Measurements from ENCODE around the gene PGBD5. TPM values are rescaled to one million over a fixed set of nuclear protein-coding genes. Genes with fewer than 3 reads are reported as not detected.

The PGBD5 gene
- total and polyA plus RNA-seq, 4 donors: 0.31 to 0.99 (median 0.57) TPM

- Histone ChIP-seq H3K4me1 (ENCODE audit: control insufficient read depth in 1 of 2, insufficient read depth in 2 of 2, low read length in 2 of 2) (no peaks in the 10 kb centered on the region), H3K4me3 (ENCODE audit: low read length in 2 of 2) (no peak overlapping the region), H3K36me3 (ENCODE audit: control insufficient read depth in 1 of 2, insufficient read depth in 2 of 2, low read length in 1 of 2) (no peaks in the 10 kb centered on the region), H3K27ac (ENCODE audit: low read depth in 1 of 2, low read length in 2 of 2) (no peak overlapping the region), H3K9me3 (ENCODE audit: control insufficient read depth, low read length) (no peaks in the 10 kb centered on the region), H3K27me3 (ENCODE audit: control insufficient read depth in 1 of 2, insufficient read depth in 2 of 2, low read length in 1 of 2) (no peaks in the 10 kb centered on the region)
- intact Hi-C loops (cut with DNase I): no loop called here
- DNase-seq (no peak), ATAC-seq (ENCODE audit: low FRiP score) (no peak)
- WGBS, 2 donors: 89 to 91% methylated on average over 10 of the region's 10 CpGs
Observed at GRCh38 chr1:230355594-230355993, 70.5 kb downstream of the PGBD5 start.

- Histone ChIP-seq H3K4me3 (ENCODE audit: low read length in 2 of 2) (no peak overlapping the region), H3K36me3 (ENCODE audit: control insufficient read depth in 1 of 2, insufficient read depth in 2 of 2, low read length in 1 of 2) (no peaks in the 10 kb centered on the region), H3K27ac (ENCODE audit: low read depth in 1 of 2, low read length in 2 of 2) (no peak overlapping the region), H3K27me3 (ENCODE audit: control insufficient read depth in 1 of 2, insufficient read depth in 2 of 2, low read length in 1 of 2) (no peaks in the 10 kb centered on the region), H3K9me3 (ENCODE audit: control insufficient read depth, low read length) (no peaks in the 10 kb centered on the region), H3K4me1 (ENCODE audit: control insufficient read depth in 1 of 2, insufficient read depth in 2 of 2, low read length in 2 of 2) (no peaks in the 10 kb centered on the region)
- no peak for DNase-seq
- 90 to 93% methylated on average over 4 of the region's 4 CpGs for WGBS, 2 donors
- intact Hi-C loops (cut with DNase I): no loop called here
- ATAC-seq (ENCODE audit: low FRiP score): no peak
Observed at GRCh38 chr1:230355128-230355527, 71.0 kb downstream of the PGBD5 start.

- H3K27me3 ChIP-seq (ENCODE audit: control insufficient read depth in 1 of 2, insufficient read depth in 2 of 2, low read length in 1 of 2): no peaks in the 10 kb centered on the region
- DNase-seq (no peak), ATAC-seq (ENCODE audit: low FRiP score) (no peak)
- peaks cover 0 to under 1% of the 10 kb centered on the region in 2 donors for H3K4me1 ChIP-seq (ENCODE audit: control insufficient read depth in 1 of 2, insufficient read depth in 2 of 2, low read length in 2 of 2)
- H3K4me3 ChIP-seq (ENCODE audit: low read length in 2 of 2): no peak overlapping the region
- H3K9me3 ChIP-seq (ENCODE audit: control insufficient read depth, low read length): no peaks in the 10 kb centered on the region
- intact Hi-C loops (cut with DNase I): no loop called here
- WGBS, 2 donors: 94 to 95% methylated on average over 4 of the region's 4 CpGs
- no peaks in the 10 kb centered on the region for H3K36me3 ChIP-seq (ENCODE audit: control insufficient read depth in 1 of 2, insufficient read depth in 2 of 2, low read length in 1 of 2)
- no peak overlapping the region for H3K27ac ChIP-seq (ENCODE audit: low read depth in 1 of 2, low read length in 2 of 2)
Observed at GRCh38 chr1:230354005-230354404, 72.1 kb downstream of the PGBD5 start.

GRCh38 chr1:230352537-230352936 is 73.6 kb downstream of the PGBD5 start:
- ATAC-seq (ENCODE audit: low FRiP score) (no peak), DNase-seq (no peak)
- intact Hi-C loops (cut with DNase I): no loop called here
- WGBS, 2 donors: 91 to 94% methylated on average over 6 of the region's 6 CpGs
- Histone ChIP-seq H3K4me1 (ENCODE audit: control insufficient read depth in 1 of 2, insufficient read depth in 2 of 2, low read length in 2 of 2) (peaks cover 0 to 2% of the 10 kb centered on the region in 2 donors), H3K4me3 (ENCODE audit: low read length in 2 of 2) (no peak overlapping the region), H3K36me3 (ENCODE audit: control insufficient read depth in 1 of 2, insufficient read depth in 2 of 2, low read length in 1 of 2) (no peaks in the 10 kb centered on the region), H3K9me3 (ENCODE audit: control insufficient read depth, low read length) (no peaks in the 10 kb centered on the region), H3K27me3 (ENCODE audit: control insufficient read depth in 1 of 2, insufficient read depth in 2 of 2, low read length in 1 of 2) (no peaks in the 10 kb centered on the region), H3K27ac (ENCODE audit: low read depth in 1 of 2, low read length in 2 of 2) (no peak overlapping the region)

GRCh38 chr1:230351983-230352382 is 74.1 kb downstream of the PGBD5 start:
- Histone ChIP-seq H3K27ac (ENCODE audit: low read depth in 1 of 2, low read length in 2 of 2) (no peak overlapping the region), H3K36me3 (ENCODE audit: control insufficient read depth in 1 of 2, insufficient read depth in 2 of 2, low read length in 1 of 2) (no peaks in the 10 kb centered on the region), H3K27me3 (ENCODE audit: control insufficient read depth in 1 of 2, insufficient read depth in 2 of 2, low read length in 1 of 2) (no peaks in the 10 kb centered on the region), H3K9me3 (ENCODE audit: control insufficient read depth, low read length) (no peaks in the 10 kb centered on the region), H3K4me3 (ENCODE audit: low read length in 2 of 2) (no peak overlapping the region), H3K4me1 (ENCODE audit: control insufficient read depth in 1 of 2, insufficient read depth in 2 of 2, low read length in 2 of 2) (peaks cover 0 to 2% of the 10 kb centered on the region in 2 donors)
- intact Hi-C loops (cut with DNase I): no loop called here
- 96% methylated on average over 6 of the region's 6 CpGs for WGBS, 2 donors
- no peak for ATAC-seq (ENCODE audit: low FRiP score)
- DNase-seq: no peak

GRCh38 chr1:230351514-230351913 is 74.6 kb downstream of the PGBD5 start:
- H3K27me3 ChIP-seq (ENCODE audit: control insufficient read depth in 1 of 2, insufficient read depth in 2 of 2, low read length in 1 of 2): no peaks in the 10 kb centered on the region
- DNase-seq (no peak), ATAC-seq (ENCODE audit: low FRiP score) (no peak)
- H3K4me1 ChIP-seq (ENCODE audit: control insufficient read depth in 1 of 2, insufficient read depth in 2 of 2, low read length in 2 of 2): peaks cover 0 to 2% of the 10 kb centered on the region in 2 donors
- no peaks in the 10 kb centered on the region for H3K36me3 ChIP-seq (ENCODE audit: control insufficient read depth in 1 of 2, insufficient read depth in 2 of 2, low read length in 1 of 2)
- H3K27ac ChIP-seq (ENCODE audit: low read depth in 1 of 2, low read length in 2 of 2): no peak overlapping the region
- no peaks in the 10 kb centered on the region for H3K9me3 ChIP-seq (ENCODE audit: control insufficient read depth, low read length)
- no peak overlapping the region for H3K4me3 ChIP-seq (ENCODE audit: low read length in 2 of 2)
- intact Hi-C loops (cut with DNase I): no loop called here
- WGBS, 2 donors: 59 to 71% methylated on average over 2 of the region's 2 CpGs

GRCh38 chr1:230350208-230350921 is 75.8 kb downstream of the PGBD5 start:
- DNase-seq (peak in 1 of 2 donors; percentile 79), ATAC-seq (ENCODE audit: low FRiP score) (peak; percentile 31)
- Histone ChIP-seq H3K27ac (ENCODE audit: low read depth in 1 of 2, low read length in 2 of 2) (no peak overlapping the region), H3K9me3 (ENCODE audit: control insufficient read depth, low read length) (no peaks in the 10 kb centered on the region), H3K27me3 (ENCODE audit: control insufficient read depth in 1 of 2, insufficient read depth in 2 of 2, low read length in 1 of 2) (no peaks in the 10 kb centered on the region), H3K4me3 (ENCODE audit: low read length in 2 of 2) (no peak overlapping the region), H3K36me3 (ENCODE audit: control insufficient read depth in 1 of 2, insufficient read depth in 2 of 2, low read length in 1 of 2) (no peaks in the 10 kb centered on the region), H3K4me1 (ENCODE audit: control insufficient read depth in 1 of 2, insufficient read depth in 2 of 2, low read length in 2 of 2) (peaks cover 0 to 2% of the 10 kb centered on the region in 2 donors)
- 52 to 53% methylated on average over 13 of the region's 13 CpGs for WGBS, 2 donors
- intact Hi-C loops (cut with DNase I): no loop called here

- intact Hi-C loops (cut with DNase I): no loop called here
- Histone ChIP-seq H3K36me3 (ENCODE audit: control insufficient read depth in 1 of 2, insufficient read depth in 2 of 2, low read length in 1 of 2) (no peaks in the 10 kb centered on the region), H3K4me1 (ENCODE audit: control insufficient read depth in 1 of 2, insufficient read depth in 2 of 2, low read length in 2 of 2) (peaks cover 0 to 2% of the 10 kb centered on the region in 2 donors), H3K27ac (ENCODE audit: low read depth in 1 of 2, low read length in 2 of 2) (no peak overlapping the region), H3K9me3 (ENCODE audit: control insufficient read depth, low read length) (no peaks in the 10 kb centered on the region), H3K4me3 (ENCODE audit: low read length in 2 of 2) (no peak overlapping the region), H3K27me3 (ENCODE audit: control insufficient read depth in 1 of 2, insufficient read depth in 2 of 2, low read length in 1 of 2) (no peaks in the 10 kb centered on the region)
- no peak for DNase-seq
- ATAC-seq (ENCODE audit: low FRiP score): no peak
- 83 to 88% methylated on average over 5 of the region's 5 CpGs for WGBS, 2 donors
Observed at GRCh38 chr1:230349020-230349393, 77.1 kb downstream of the PGBD5 start.

- Histone ChIP-seq H3K27me3 (ENCODE audit: control insufficient read depth in 1 of 2, insufficient read depth in 2 of 2, low read length in 1 of 2) (no peaks in the 10 kb centered on the region), H3K9me3 (ENCODE audit: control insufficient read depth, low read length) (no peaks in the 10 kb centered on the region), H3K4me3 (ENCODE audit: low read length in 2 of 2) (no peak overlapping the region), H3K4me1 (ENCODE audit: control insufficient read depth in 1 of 2, insufficient read depth in 2 of 2, low read length in 2 of 2) (peaks cover 0 to 2% of the 10 kb centered on the region in 2 donors), H3K27ac (ENCODE audit: low read depth in 1 of 2, low read length in 2 of 2) (no peak overlapping the region), H3K36me3 (ENCODE audit: control insufficient read depth in 1 of 2, insufficient read depth in 2 of 2, low read length in 1 of 2) (no peaks in the 10 kb centered on the region)
- DNase-seq: no peak
- intact Hi-C loops (cut with DNase I): no loop called here
- ATAC-seq (ENCODE audit: low FRiP score): no peak
- WGBS, 2 donors: 32 to 43% methylated on average over 9 of the region's 9 CpGs
Observed at GRCh38 chr1:230348386-230349019, 77.6 kb downstream of the PGBD5 start.

Data from aorta (tissue), 5 donors.